H1 (cell line): ENCODE measurements around the gene HADHB. TPM values are rescaled to one million over a fixed set of nuclear protein-coding genes. Genes with fewer than 3 reads are reported as not detected.

ENCODE experiments used
- CHD1 ChIP-seq: IDR thresholded peaks from 2 replicates; pipeline ENCODE4 v1.6.1; 2012; ENCODE audit warnings: low read depth, low read length, improper control_type of control experiment
- RNF2 ChIP-seq: fragments of 200-900, 300-1000 bp; sonication (generic); IDR thresholded peaks from 2 replicates; pipeline ENCODE4 v1.7.1; 2016; ENCODE audit warnings: borderline replicate concordance, low read depth, mild to moderate bottlenecking, antibody characterized with exemption, low read length; ENCODE audit not compliant: poor library complexity, severe bottlenecking; ENCODE audit errors: missing control alignments
- polyA plus RNA-seq, 7 experiments: library from polyadenylated mRNA; depleted of rRNA in 3 of 7; stranded (reverse) in 5 of 7; unstranded in 2 of 7; fragments of >200 nt in 5 of 7; fragments of 200-250 nt in 2 of 7; gene quantifications; 1 replicate in 5 of 7; 2 replicates in 1 of 7; 4 replicates in 1 of 7; pipeline versions ENCODE4 v1.2.1 to v1.2.3, GENCODE V29; 2011 to 2013; ENCODE audit warnings: missing spikeins in 2 of 7, mixed read lengths in 2 of 7
- total RNA-seq: library from RNA; stranded (reverse); fragmentation: NEBNext Ultra II Directional; extraction: Animal tissue kit (Norgen Biotek cat#: 25700); gene quantifications from 2 replicates; pipeline ENCODE4 v1.2.1, GENCODE V29; 2021

HADHB gene
- total and polyA plus RNA-seq, 2 of the 8 experiments (the other 6 are each of a cell fraction or from before 2014, with no cell fraction given): 47.7 to 52.3 TPM

DNA sequence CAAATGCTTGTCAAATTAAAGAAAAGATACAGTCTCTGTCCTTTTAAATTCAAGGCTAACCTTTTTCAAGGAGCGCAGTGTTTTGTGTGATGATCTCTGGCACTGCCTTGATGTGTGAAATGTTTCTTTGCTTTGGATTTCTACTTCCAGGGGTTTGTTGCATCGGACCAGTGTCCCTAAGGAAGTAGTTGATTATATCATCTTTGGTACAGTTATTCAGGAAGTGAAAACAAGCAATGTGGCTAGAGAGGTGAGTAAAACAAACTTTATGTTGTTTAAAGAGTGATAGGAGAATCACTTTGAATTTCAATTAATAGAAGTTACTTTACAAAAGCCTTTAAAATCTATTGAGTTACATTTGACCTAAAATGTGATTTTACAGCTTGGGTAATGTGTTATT lies 28.8 kb downstream of the HADHB start (continued):
- TF ChIP-seq RNF2: no peak
- no peak for TF ChIP-seq CHD1
